Stimulated activated effector memory CD8-positive, alpha-beta T cell treated with anti-CD3 and anti-CD28 coated beads, Interleukin-12 subunit alpha, Interleukin-12 subunit beta, amount 100 ng/mL, for 72 hours (primary cell): ENCODE data around the gene CD300LD.
"Not testable (repeated sequence)": the region's sequence is repeated elsewhere in the genome, so short reads cannot be mapped to it uniquely, and the experiment has no call there.

ENCODE experiments used
- ATAC-seq: fragments of 150-1000 bp; cut with Tn5 transposase; 2 replicates; pipeline ENCODE4 v1.10.0; 2021
- DNase-seq, 2 donors: peaks; one replicate each; pipeline ENCODE4 v3.0.0; 2021 to 2022; ENCODE audit warnings: low spot score in 2 of 2
- H3K27ac Mint-ChIP-seq: one replicate; pipeline ENCODE4 v1.8.0; 2022; ENCODE audit warnings: mild to moderate bottlenecking, mixed read lengths
- H3K36me3 Mint-ChIP-seq: one replicate; pipeline ENCODE4 v1.8.0; 2022; ENCODE audit warnings: mild to moderate bottlenecking, mixed read lengths
- H3K4me1 Mint-ChIP-seq: one replicate; pipeline ENCODE4 v1.8.0; 2022; ENCODE audit warnings: mixed read lengths
- H3K4me3 Mint-ChIP-seq: one replicate; pipeline ENCODE4 v1.8.0; 2022; ENCODE audit warnings: mild to moderate bottlenecking, mixed read lengths
- H3K9me3 Mint-ChIP-seq: one replicate; pipeline ENCODE4 v1.8.0; 2022; ENCODE audit warnings: mixed read lengths

CD300LD gene

DNA sequence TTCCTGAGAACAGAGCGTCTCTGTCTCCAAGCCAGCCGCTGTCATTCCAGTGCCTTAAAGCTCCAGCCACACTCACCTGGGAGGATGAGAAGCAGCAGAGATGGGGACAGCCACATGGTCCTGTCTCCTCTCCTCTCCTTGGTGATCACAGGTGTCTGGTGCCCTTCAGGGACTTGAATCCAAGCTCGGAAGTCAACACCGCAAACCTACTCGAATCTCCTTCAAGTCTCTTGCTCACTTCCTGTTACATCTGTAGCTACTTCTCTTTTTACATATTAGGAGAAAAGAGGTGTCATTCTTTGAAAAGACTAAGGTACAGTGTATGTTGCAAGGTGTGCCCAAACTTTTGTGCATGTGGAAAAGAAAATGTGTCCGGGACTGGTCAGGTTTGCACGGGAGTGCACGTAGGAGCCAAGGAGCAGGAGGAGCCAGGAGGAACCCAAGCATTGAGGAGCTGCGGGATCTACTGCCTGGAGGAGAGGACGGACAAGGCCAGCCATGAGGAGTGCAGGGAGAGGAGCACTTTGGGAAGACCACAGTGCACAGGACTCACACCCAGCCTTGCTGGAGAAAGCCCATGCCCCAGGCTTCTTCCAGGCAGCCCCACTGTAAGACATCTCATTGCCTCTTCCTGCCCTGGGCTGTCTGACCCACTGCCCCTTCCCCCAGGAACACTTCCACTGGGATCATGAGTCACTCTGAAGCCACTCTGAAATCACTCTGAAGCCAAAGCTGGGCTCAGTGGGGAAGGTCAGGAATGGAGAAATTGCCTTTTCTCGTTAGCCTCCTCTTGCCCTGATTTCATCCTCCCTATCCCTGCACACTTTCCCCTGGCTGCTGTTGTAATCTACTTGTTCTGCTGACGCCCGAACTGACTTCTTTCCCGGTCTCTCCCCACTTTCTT is at the start of gene CD300LD:
TSS of gene CD300LD (minus strand) at position 197 of the 904 bp plus-strand sequence. CDS start at position 116, 81 bp downstream.
- ATAC-seq = no peak
- no peak for DNase-seq
- Mint-ChIP-seq H3K4me3 (no peak within 1 kb of the TSS), H3K27ac (no peak within 1 kb of the TSS), H3K4me1 (peaks cover 7% of the 10 kb centered on the region), H3K9me3 (no peaks in the 10 kb centered on the region), H3K36me3 (no peaks in the 10 kb centered on the region)

DNA sequence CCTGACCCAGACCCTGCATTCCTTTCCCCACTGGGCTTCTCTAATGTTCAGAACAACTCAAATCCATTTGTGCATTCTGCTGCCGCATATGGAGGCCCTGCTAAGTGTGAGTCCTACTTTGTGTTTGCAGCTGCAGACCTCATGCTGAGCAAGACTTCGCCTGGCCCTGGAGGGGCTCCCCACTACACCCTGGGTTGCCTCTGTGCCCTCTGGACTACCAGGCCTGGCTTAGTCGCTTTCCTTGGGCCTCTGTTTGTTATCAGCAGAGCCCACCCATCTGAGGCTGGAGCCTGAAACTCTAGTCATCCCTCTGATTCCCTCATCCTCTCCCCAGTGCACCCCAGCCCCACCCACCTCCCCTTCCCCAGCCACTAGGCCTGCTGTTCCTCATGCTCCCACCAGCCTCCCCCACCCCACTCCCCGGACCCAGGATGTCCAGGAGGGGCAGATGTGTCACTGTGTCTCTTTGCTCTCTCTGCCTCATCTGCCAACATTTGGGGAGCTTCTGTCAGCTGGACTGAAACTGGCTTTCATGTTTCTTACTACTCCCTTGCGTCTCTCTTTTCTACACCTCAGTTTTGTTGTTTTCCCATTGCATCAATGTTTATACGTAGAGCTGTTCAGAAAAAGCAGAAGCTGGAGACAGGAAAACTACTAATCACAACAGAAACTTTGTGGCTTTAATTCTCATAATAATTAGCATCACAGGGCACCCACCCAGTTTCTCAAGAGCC is 49.3 kb upstream of the CD300LD start:
- Mint-ChIP-seq H3K4me3 (no peak overlapping the region), H3K27ac (no peak overlapping the region), H3K9me3 (no peaks in the 10 kb centered on the region), H3K4me1 (peaks cover 20% of the 10 kb centered on the region), H3K36me3 (no peaks in the 10 kb centered on the region)
- DNase-seq (no peak), ATAC-seq (no peak)

DNA sequence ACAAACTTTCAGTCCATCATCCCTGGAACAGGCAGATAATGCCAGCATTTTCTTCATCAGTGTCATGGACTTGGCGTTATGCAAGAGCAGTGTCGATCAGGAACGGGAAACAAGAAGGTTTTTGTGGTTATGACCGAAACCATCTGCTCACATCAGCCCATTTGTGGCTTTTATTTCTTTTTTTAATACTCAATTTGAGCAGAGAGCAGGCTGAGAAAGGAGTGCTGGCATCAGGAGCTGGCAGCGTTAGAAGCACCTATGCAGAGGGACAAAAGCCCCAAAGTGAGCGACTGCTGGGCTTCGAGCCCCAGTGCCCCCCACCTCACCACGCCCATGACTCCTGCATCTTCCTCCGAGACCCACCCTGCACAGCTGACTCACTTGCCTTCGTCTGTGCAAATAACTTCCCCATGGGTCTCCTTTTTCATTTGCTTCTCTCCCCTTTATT is 47.6 kb upstream of the CD300LD start:
- H3K36me3 Mint-ChIP-seq = no peaks in the 10 kb centered on the region
- no peak overlapping the region for H3K4me3 Mint-ChIP-seq
- ATAC-seq (peak; percentile 53), DNase-seq (no peak)
- no peaks in the 10 kb centered on the region for H3K9me3 Mint-ChIP-seq
- no peak overlapping the region for H3K27ac Mint-ChIP-seq
- peaks cover 20% of the 10 kb centered on the region for H3K4me1 Mint-ChIP-seq

DNA sequence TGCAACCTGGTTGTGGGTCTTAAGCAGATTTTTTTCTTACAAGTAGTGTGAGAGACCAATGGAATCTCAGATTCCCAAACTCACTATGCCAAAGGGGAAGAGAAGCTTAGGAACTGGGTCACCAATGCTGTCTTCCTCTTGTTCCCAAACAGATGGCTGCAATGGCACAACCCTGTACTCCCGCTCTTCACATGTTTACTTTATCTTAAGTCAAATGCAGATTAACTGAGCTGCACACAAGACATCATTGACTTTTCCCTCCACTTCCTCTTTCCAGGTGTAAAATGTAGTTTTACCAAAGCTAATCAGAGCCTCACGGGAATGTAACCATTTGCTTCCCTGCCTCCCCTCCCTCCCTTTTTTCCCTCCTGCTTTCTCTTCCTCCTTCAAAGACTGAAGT is 45.8 kb upstream of the CD300LD start:
- H3K27ac Mint-ChIP-seq = no peak overlapping the region
- H3K4me3 Mint-ChIP-seq = no peak overlapping the region
- H3K36me3 Mint-ChIP-seq = no peaks in the 10 kb centered on the region
- DNase-seq (no peak), ATAC-seq (no peak)
- H3K9me3 Mint-ChIP-seq = no peaks in the 10 kb centered on the region
- peaks cover 20% of the 10 kb centered on the region for H3K4me1 Mint-ChIP-seq

DNA sequence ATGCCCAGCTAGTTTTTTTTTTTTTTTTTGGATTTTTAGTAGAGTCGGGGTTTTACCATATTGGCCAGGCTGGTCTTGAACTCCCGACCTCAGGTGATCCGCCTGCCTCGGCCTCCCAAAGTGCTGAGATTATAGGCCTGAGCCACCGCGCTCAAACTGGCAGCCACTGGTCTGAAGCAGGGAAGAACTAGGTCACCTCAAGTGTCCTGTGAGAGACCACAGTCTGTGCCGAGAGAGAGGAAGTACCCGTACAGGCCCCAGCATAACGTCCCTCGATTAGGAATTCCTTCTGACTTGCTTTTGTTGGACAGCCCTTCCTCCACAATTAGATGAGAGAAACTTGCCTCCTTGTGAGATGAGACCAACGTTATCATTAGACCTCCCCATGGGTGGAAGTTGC is 45.2 kb upstream of the CD300LD start:
- H3K4me1 Mint-ChIP-seq = peaks cover 21% of the 10 kb centered on the region
- H3K4me3 Mint-ChIP-seq = no peak overlapping the region
- ATAC-seq (no peak), DNase-seq (no peak)
- no peaks in the 10 kb centered on the region for H3K36me3 Mint-ChIP-seq
- no peaks in the 10 kb centered on the region for H3K9me3 Mint-ChIP-seq
- H3K27ac Mint-ChIP-seq = no peak overlapping the region

DNA sequence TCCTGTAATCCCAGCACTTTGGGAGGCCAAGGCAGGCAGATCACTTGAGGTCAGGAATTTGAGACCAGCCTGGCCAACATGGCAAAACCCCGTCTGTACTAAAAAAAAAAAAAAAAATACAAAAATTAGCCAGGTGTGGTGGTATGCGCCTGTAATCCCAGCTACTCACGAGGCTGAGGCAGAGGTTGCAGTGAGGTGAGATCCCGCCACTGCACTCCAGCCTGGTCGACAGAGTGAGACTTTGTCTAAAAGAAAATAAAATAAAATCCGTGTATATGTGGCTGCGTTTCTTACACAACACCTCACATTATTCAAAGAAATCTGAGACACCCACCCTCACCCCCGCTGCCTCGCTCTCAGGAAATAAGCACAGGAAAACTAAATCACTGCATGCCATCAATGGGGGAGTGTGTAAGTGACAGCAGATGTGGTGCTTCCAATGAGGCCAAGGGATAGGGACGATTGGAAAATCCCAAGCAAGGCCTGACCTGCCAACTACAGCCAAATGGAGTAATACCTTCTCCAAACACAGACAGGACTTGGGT is 44.5 kb upstream of the CD300LD start:
- H3K9me3 Mint-ChIP-seq, H3K36me3 Mint-ChIP-seq, ATAC-seq, H3K4me3 Mint-ChIP-seq, H3K27ac Mint-ChIP-seq, DNase-seq: not testable (repeated sequence)
- peaks cover 23% of the 10 kb centered on the region for H3K4me1 Mint-ChIP-seq

DNA sequence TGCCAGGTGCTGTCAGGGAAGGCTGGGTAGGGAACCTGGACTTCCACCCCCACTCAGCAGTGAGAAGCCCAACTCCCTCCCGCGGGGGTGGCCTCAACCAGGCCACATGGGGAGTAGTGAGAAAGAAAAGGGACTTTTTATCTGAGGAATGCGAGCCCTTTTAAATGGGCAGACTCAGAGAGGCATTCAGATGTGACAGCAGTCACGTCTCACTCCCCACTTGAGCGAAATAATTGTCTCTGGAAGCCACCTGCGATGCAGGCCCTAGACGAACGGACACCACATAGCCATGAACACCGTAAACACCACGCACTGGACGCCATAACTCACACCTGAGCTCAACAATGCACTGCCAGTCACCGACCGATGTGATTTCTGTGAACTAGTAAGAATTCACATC is 43.3 kb upstream of the CD300LD start:
- H3K36me3 Mint-ChIP-seq = no peaks in the 10 kb centered on the region
- no peak for DNase-seq
- H3K4me3 Mint-ChIP-seq = no peak overlapping the region
- peaks cover 19% of the 10 kb centered on the region for H3K4me1 Mint-ChIP-seq
- H3K9me3 Mint-ChIP-seq = no peaks in the 10 kb centered on the region
- no peak for ATAC-seq
- H3K27ac Mint-ChIP-seq = no peak overlapping the region

DNA sequence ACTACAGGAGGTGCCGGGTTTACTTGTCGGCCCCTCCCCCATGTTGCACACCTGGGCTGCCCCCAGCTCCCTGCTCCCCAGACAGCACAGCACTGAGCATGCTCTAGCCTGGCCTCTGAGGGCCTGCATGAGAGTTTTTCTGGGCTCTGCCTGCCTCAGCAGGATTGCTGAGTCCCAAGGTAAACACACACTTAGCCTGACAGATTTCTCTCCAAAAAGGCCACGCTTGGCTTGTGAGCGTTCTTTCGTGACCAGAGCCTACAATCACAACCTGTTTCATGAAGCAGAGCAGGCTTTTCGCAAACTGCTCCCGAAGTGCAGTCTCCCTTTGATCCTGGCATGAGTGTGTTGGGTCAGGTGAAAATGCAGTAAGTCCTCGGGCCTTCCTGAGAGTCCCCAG is 41.2 kb upstream of the CD300LD start:
- no peaks in the 10 kb centered on the region for H3K36me3 Mint-ChIP-seq
- no peak overlapping the region for H3K27ac Mint-ChIP-seq
- DNase-seq (no peak), ATAC-seq (no peak)
- no peaks in the 10 kb centered on the region for H3K9me3 Mint-ChIP-seq
- no peak overlapping the region for H3K4me3 Mint-ChIP-seq
- H3K4me1 Mint-ChIP-seq = peaks cover 8% of the 10 kb centered on the region

DNA sequence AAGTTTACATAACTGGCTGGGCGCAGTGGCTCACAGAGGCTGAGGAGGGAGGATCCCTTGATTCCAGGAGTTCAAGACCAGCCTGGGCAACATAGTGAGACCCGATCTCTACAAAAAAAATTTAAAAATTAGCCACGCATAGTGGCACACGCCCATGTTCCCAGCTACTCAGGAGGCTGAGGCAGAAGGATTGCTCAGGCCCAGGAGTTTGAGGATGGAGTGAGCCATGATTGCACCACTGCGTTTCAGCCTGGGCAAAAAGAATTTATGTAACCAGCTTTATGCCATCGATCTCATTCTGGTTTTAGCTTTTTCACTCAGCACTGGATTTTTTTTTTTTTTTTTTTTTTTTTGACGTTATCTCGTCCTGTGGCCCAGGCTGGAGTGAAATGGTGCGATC is 40.5 kb upstream of the CD300LD start:
- DNase-seq = no peak
- Mint-ChIP-seq H3K36me3 (no peaks in the 10 kb centered on the region), H3K9me3 (no peaks in the 10 kb centered on the region), H3K27ac (no peak overlapping the region), H3K4me1 (peaks cover 8% of the 10 kb centered on the region), H3K4me3 (no peak overlapping the region)
- ATAC-seq = no peak

DNA sequence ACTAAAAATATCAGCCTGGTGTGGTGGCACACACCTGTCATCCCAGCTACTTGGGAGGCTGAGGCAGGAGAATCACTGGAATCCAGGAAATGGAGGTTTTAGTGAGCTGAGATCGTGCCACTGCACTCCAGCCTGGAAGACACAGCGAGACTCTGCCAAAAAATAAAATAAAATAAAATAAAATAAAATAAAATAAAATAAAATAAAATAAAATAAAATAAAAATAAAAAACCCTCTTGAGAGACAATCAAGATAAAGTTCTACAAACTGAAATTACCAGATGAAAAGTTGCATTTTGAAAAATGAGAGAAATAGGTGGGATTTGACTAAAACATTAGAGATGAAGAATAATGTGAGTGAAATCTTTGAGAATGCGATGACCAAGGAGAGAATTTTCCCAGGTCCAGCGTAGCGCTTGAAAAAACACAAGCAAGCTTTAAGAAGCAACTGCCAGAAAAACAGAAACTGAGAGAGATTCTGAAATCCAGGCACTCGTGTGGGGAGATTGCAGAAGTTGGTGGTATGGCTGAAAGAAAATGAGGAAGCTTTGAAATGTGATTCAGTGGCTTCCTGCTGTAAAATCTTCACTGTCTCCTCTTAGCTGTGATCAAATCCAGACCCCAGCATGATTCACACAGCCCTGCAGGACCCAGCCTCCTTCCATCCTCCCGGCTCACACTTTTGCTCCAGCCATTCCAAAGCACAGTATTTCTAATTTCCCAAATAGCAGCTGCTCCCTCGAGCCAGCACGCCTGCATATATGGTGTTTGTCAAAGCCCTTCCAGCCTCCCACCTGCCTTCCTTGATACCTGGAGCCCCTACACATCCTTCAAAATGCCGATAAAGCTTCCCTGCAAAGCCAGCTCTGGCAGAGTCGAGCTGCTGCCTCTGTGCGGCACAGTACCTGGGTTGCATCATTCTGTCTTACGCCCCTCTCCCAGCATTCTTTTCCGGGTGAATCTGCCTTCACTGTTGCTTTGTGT is 39.7 kb upstream of the CD300LD start:
- no peak for ATAC-seq
- DNase-seq = no peak
- no peaks in the 10 kb centered on the region for H3K36me3 Mint-ChIP-seq
- no peak overlapping the region for H3K4me3 Mint-ChIP-seq
- H3K4me1 Mint-ChIP-seq = peaks cover 8% of the 10 kb centered on the region
- no peak overlapping the region for H3K27ac Mint-ChIP-seq
- no peaks in the 10 kb centered on the region for H3K9me3 Mint-ChIP-seq

DNA sequence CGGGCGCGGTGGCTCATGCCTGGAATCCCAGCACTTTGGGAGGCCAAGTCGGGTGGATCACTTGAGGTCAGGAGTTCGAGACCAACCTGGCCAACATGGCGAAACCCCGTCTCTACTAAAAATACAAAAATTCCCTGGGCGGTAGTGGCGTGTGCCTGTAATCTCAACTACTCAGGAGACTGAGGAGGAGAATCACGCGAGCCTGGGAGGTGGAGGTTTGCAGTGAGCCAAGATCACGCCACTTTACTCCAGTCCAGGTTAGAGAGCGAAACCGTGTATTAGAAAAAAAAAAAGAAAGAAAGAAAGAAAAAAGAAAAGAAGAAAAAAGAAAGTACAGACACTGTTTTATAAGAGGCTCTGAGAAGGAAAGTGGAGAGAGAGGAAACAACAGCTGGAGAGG is 38.2 kb upstream of the CD300LD start:
- peak overlapping the region; percentile 27 for H3K27ac Mint-ChIP-seq
- ATAC-seq, H3K4me3 Mint-ChIP-seq: not testable (repeated sequence)

DNA sequence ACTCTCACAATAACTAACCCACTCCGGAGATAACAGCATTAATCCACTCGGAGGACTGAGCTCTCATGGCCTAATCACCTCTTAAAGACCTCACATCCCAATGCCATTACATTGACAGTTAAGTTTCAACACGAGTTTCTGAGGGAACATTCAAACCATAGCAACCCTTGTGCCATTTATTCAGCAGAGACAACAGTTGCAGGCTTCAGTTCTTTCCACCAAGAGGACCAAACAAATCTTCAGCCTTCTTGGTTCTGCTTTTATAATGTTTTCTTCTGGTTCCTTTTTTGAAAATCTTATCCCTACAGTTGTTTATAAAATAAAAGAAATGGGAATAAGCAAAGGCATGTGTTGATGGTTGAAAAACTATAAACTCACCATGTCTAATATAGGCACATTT is 33.6 kb upstream of the CD300LD start:
- H3K4me1 Mint-ChIP-seq = no peaks in the 10 kb centered on the region
- H3K36me3 Mint-ChIP-seq = no peaks in the 10 kb centered on the region
- ATAC-seq = no peak
- DNase-seq = no peak
- no peaks in the 10 kb centered on the region for H3K9me3 Mint-ChIP-seq
- H3K4me3 Mint-ChIP-seq = no peak overlapping the region
- H3K27ac Mint-ChIP-seq = no peak overlapping the region

More for the DNA sequence above, 38.2 kb upstream of the CD300LD start:
- not testable (repeated sequence) for H3K4me1 Mint-ChIP-seq, H3K9me3 Mint-ChIP-seq, H3K36me3 Mint-ChIP-seq, DNase-seq

DNA sequence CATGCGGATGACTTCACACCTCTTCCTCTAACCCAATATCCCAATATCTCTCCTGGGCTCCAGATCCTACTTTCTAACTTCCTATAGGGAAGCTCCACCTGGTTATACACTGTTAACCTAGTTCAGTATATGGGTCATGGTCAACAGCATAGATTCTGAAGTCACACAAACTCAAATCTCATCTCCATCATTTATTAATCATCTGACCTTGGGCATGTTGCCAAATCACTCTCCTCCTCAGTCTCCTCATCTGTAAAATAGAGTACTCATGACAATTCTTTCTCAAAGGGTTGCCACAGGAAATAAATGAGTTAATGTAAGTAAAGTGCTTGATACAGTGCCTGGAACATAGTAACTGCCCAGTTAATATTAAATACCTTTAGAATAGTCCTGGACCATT is 32.0 kb upstream of the CD300LD start:
- Mint-ChIP-seq H3K4me3 (no peak overlapping the region), H3K36me3 (no peaks in the 10 kb centered on the region), H3K9me3 (no peaks in the 10 kb centered on the region), H3K27ac (no peak overlapping the region), H3K4me1 (no peaks in the 10 kb centered on the region)
- ATAC-seq (no peak), DNase-seq (no peak)

DNA sequence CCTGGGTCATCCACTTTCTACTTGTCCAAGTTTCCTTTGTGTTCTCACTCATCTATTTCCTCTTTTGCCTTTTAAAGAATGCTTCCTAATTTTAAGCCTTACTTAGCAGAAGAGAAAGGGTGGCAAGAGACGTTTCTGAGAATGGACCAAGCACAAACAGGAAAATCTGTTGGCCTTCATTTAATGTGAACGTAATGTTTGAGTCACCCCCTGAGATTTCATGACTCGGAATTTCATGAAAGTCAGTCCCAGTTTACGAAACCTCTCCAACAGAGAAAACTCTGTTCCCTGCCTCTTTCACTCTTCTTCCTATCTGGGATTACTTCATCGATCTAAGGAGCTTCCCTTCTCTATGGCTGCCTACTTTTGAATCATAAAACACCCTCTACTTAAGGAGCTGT is 31.6 kb upstream of the CD300LD start, which contains the start of gene CD300E:
TSS of gene CD300E (minus strand) at position 46 of the 401 bp plus-strand sequence. CDS start 117 bp downstream, outside the sequence.
- H3K9me3 Mint-ChIP-seq = no peaks in the 10 kb centered on the region
- H3K36me3 Mint-ChIP-seq = no peaks in the 10 kb centered on the region
- no peaks in the 10 kb centered on the region for H3K4me1 Mint-ChIP-seq
- H3K4me3 Mint-ChIP-seq = no peak within 1 kb of the TSS
- H3K27ac Mint-ChIP-seq = no peak within 1 kb of the TSS
- DNase-seq = no peak
- no peak for ATAC-seq
